GM19397 (cell line): ENCODE measurements around the gene SPAG7.
"Not testable (repeated sequence)": the region's sequence is repeated elsewhere in the genome, so short reads cannot be mapped to it uniquely, and the experiment has no call there.

Experiments
- ATAC-seq: cut with Tn5 transposase; IDR thresholded peaks from one replicate; pipeline ENCODE4 v1.9.1; 2021; ENCODE audit warnings: mild to moderate bottlenecking, moderate library complexity; ENCODE audit not compliant: unreplicated experiment

Gene SPAG7

GRCh38 chr17:4938688-4939545 is 28.7 kb downstream of the SPAG7 start:
- no peak for ATAC-seq

- ATAC-seq, result no peak
These were observed 29.5 kb downstream of the SPAG7 start for GRCh38 chr17:4938069-4938491.

- ATAC-seq, result no peak
These were observed 30.1 kb downstream of the SPAG7 start for GRCh38 chr17:4937553-4937952.

- ATAC-seq, result no peak
These were observed 31.2 kb downstream of the SPAG7 start for GRCh38 chr17:4936436-4936835.

GRCh38 chr17:4935650-4936049 is 32.0 kb downstream of the SPAG7 start:
- no peak for ATAC-seq

- ATAC-seq, result no peak
These were observed 33.2 kb downstream of the SPAG7 start for GRCh38 chr17:4934173-4934979.

GRCh38 chr17:4933646-4934045 is 34.0 kb downstream of the SPAG7 start:
- no peak for ATAC-seq

- no peak for ATAC-seq
These were observed 34.9 kb downstream of the SPAG7 start for GRCh38 chr17:4932756-4933155.

- ATAC-seq, result no peak
These were observed 35.7 kb downstream of the SPAG7 start, which contains the start of gene GP1BA for GRCh38 chr17:4931963-4932362. GP1BA (plus strand) TSS chr17:4932277; CDS start chr17:4932605, 328 bp downstream.

- ATAC-seq, result no peak
These were observed 38.7 kb downstream of the SPAG7 start for GRCh38 chr17:4928881-4929280.

GRCh38 chr17:4926577-4927335 is 40.9 kb downstream of the SPAG7 start:
- not testable (repeated sequence) for ATAC-seq

GRCh38 chr17:4921320-4921719 is 46.3 kb downstream of the SPAG7 start:
- ATAC-seq, result no peak

- no peak for ATAC-seq
These were observed 47.1 kb downstream of the SPAG7 start for GRCh38 chr17:4920351-4921048.

GRCh38 chr17:4919511-4920047 is 48.0 kb downstream of the SPAG7 start:
- ATAC-seq, result no peak

- not testable (repeated sequence) for ATAC-seq
These were observed 53.1 kb downstream of the SPAG7 start for GRCh38 chr17:4914551-4914950.

- no peak for ATAC-seq
These were observed 53.6 kb downstream of the SPAG7 start for GRCh38 chr17:4913994-4914393.
